ENCODE data around the gene SPAAR.
"Not testable (repeated sequence)": the region's sequence is repeated elsewhere in the genome, so short reads cannot be mapped to it uniquely, and the experiment has no call there.

The SPAAR gene

GRCh38 chr9:35904338-35904737 is 5.0 kb upstream of the SPAAR start:
- DNase-seq (ENCODE audit: low read depth), result no peak

DNA sequence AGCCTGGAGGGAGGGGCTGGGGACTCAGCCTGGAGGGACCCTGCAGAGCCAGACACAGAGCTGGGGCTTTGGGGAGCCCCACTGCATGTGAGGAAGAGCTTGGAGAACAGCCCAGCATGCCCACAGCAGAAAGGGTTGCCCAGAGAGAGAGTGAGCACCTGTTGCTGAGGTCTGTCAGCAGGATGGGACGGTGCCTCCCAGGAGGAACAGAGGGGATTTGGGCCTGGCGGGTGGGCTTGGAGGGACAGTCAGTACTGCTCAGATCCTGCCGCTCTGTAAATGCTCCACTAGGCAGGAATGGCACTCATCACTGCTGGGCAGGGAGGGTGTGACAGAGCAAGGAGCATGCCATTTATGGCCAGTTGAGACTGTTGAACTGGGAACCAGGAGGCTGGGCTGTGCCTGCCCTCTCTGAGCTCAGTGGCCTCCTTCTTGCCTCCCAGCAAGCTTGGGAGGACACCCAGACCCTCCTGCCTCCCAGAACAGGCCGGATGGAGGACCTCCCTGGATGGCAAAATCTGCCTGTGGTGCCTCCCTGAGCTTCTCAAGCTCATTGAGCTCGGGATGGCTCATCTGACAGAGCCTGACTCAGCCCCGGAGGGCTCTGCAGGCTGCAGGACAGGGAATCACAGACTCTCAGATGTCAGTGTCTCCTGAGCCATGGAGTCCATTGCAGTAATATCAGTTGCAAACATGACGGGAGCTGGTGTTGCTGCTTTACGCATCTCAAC is 4.1 kb upstream of the SPAAR start:
- DNase-seq (ENCODE audit: low read depth), result no peak

DNA sequence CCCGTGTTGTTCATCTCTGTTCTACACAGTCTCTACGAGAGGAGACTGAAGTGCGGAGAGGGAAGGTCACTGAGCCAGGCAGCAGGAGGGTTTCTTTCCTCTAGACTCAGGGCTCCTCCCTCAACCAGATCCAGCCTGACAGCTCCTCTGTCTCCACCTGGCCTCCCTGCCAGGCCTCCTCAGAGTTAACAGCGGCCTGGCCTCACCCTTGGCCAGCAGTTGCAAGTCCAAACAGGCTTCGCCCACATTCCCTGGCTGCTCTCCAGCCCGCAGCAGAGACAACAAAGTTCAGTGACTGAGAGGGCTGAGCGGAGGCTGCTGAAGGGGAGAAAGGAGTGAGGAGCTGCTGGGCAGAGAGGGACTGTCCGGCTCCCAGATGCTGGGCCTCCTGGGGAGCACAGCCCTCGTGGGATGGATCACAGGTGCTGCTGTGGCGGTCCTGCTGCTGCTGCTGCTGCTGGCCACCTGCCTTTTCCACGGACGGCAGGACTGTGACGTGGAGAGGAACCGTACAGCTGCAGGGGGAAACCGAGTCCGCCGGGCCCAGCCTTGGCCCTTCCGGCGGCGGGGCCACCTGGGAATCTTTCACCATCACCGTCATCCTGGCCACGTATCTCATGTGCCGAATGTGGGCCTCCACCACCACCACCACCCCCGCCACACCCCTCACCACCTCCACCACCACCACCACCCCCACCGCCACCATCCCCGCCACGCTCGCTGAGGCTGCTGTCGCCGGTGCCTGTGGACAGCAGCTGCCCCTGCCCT is 3.2 kb upstream of the SPAAR start, which contains the start of gene HRCT1:
Gene HRCT1 (plus strand): TSS at position 291 of the 768 bp plus-strand sequence. CDS start 86 bp downstream, at position 377.
- no peak for DNase-seq (ENCODE audit: low read depth)

DNA sequence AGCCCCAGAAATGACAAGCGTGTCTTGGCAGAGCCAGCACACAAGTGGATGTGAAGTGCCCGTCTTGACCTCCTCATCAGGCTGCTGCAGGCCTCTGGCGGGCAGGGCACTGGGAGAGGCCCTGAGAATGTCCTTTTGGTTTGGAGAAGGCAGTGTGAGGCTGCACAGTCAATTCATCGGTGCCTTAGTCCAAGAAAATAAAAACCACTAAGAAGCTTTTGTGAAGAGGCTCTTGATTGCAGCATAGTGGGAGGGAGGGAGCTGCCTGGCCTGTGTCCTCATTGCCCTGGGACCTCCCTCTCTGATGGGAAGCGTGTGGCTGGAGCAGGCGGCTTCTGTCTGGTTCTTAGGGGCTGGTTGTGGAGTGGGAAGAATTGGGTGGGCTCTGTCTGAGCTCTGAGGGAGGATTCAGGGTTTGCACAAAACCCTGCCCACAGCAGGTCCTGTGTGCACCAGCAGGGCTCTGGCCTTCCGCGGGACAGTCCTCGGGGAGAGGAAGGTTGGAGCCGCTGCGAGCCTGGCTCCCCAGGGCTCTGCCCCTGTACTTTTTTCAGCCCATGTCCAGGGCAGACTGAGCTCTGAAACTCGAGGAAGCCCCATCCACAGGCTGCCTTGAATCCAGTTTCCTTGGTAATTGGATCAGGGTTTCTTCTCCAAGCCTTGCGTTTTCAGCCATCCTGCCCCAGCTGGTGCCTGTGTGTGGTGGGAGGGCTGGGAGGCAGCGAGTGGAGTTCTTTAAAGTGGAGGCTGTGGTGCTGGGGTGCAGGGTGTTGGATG is 2.2 kb upstream of the SPAAR start:
- no peak for DNase-seq (ENCODE audit: low read depth)

- DNase-seq (ENCODE audit: low read depth), result no peak
Observed at GRCh38 chr9:35907711-35908503, 1.4 kb upstream of the SPAAR start.

GRCh38 chr9:35908504-35909125 is 675 bp upstream of the SPAAR start:
- no peak for DNase-seq (ENCODE audit: low read depth)

GRCh38 chr9:35909687-35910612 is 660 bp downstream of the SPAAR start:
- no peak for DNase-seq (ENCODE audit: low read depth)

GRCh38 chr9:35910613-35911359 is 1.5 kb downstream of the SPAAR start:
- DNase-seq (ENCODE audit: low read depth), result no peak

GRCh38 chr9:35911690-35912089 is 2.4 kb downstream of the SPAAR start:
- no peak for DNase-seq (ENCODE audit: low read depth)

GRCh38 chr9:35912791-35913400 is 3.6 kb downstream of the SPAAR start:
- no peak for DNase-seq (ENCODE audit: low read depth)

DNA sequence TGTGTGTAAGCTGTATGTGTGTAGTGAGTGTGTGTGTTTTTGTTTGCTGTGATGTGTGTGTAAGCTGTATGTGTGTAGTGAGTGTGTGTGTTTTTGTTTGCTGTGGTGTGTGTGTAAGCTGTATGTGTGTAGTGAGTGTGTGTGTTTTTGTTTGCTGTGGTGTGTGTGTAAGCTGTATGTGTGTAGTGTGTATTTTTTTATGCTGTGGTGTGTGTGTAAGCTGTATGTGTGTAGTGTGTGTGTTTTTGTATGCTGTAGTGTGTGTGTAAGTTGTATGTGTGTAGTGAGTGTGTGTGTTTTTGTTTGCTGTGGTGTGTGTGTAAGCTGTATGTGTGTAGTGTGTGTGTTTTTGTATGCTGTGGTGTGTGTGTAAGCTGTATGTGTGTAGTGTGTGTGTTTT is 4.1 kb downstream of the SPAAR start:
- DNase-seq (ENCODE audit: low read depth), result not testable (repeated sequence)

GRCh38 chr9:35914301-35914807 is 5.1 kb downstream of the SPAAR start:
- no peak for DNase-seq (ENCODE audit: low read depth)

- no peak for DNase-seq (ENCODE audit: low read depth)
Observed at GRCh38 chr9:35915681-35916294, 6.5 kb downstream of the SPAAR start.

- no peak for DNase-seq (ENCODE audit: low read depth)
Observed at GRCh38 chr9:35917261-35917660, 8.0 kb downstream of the SPAAR start.

DNA sequence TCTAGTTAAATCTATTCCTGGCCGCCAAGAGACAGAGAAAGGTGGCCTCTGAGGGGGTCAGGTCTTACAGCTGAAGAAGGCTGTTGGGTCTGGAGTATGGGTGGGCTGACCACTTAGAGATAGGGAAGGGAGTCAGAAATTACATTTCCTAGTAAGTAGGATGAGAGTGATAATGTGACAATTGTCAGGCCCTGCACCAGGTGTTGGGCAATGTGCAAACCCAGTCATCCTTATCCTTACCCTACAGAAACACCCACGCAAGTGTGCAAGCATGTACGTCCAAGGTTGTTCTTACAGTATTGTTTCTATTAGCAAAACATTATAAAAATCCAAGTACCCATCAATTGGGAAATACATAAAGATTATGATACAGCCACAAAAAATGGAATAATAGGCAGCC is 9.5 kb downstream of the SPAAR start:
- no peak for DNase-seq (ENCODE audit: low read depth)

- DNase-seq (ENCODE audit: low read depth), result no peak
Observed at GRCh38 chr9:35919212-35920008, 10.1 kb downstream of the SPAAR start.

DNA sequence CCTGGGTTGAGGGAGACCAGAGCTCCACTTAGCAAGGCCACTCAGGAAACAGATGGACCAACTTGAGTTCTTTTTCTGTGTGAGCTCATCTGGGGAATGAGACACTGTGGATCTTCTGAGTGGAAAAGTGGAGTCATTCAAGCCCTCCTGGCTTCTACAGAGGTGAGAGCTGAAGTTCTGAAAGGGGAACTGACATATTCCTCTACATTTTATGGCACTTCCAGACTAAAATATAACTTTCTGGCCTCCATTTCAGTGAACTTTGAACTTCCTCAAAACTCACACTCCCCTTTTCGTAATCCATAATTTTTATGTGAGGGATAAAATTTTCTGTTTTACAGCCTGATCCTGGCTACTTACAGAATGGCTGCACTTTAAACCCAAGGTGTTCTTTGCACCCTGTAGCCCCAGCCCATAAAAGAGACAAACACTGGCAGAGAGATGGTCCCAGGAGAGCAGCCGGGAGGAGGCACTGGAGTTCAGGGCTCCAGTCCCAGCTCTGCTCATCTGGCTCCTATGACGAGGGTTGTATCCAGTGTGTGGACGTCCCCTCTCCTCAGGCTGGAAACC is 10.8 kb downstream of the SPAAR start:
- no peak for DNase-seq (ENCODE audit: low read depth)

Data from activated T-helper 1 cell treated with Interleukin-2 at 50 U/mL for 16 hours (primary cell).